SU-DHL-6 (cell line): ENCODE data around the gene C12orf50.

ENCODE experiments used
- H2AFZ ChIP-seq: fragments of 200-600 bp; sonication (generic); 2 replicates; pipeline ENCODE4 v1.6.1; 2014; ENCODE audit warnings: low read depth, mild to moderate bottlenecking, moderate library complexity, mixed read lengths, antibody characterized with exemption, low read length; ENCODE audit not compliant: severe bottlenecking
- H3F3A ChIP-seq: fragments of 200-600 bp; shearing (Covaris generic); 2 replicates; pipeline ENCODE4 v1.6.0; 2016; ENCODE audit warnings: antibody characterized with exemption, mild to moderate bottlenecking; ENCODE audit not compliant: insufficient read depth
- H3K27ac ChIP-seq: fragments of 200-600 bp; sonication (generic); 2 replicates; pipeline ENCODE4 v1.5.1; 2016; ENCODE audit warnings: low read depth, mild to moderate bottlenecking, low read length, moderate library complexity, mixed read lengths
- H3K27me3 ChIP-seq: fragments of 200-600 bp; sonication (generic), shearing (Covaris generic); 2 replicates; pipeline ENCODE4 v1.6.0; 2014; ENCODE audit warnings: mild to moderate bottlenecking, low read length
- H3K36me3 ChIP-seq: fragments of 200-600 bp; sonication (generic); 2 replicates; pipeline ENCODE4 v1.6.1; 2014; ENCODE audit warnings: mild to moderate bottlenecking, low read length, mixed read lengths
- H3K4me2 ChIP-seq: fragments of 300-600, 200-600 bp; shearing (Covaris generic), sonication (generic); 2 replicates; pipeline ENCODE4 v1.6.0; 2014; ENCODE audit warnings: low read length, low read depth, mild to moderate bottlenecking; ENCODE audit not compliant: poor library complexity, severe bottlenecking
- H3K4me3 ChIP-seq: fragments of 200-600 bp; sonication (generic); 2 replicates; pipeline ENCODE4 v1.5.1; 2014; ENCODE audit warnings: antibody characterized with exemption, low read length, mild to moderate bottlenecking, mixed read lengths; ENCODE audit not compliant: insufficient read depth, poor library complexity, severe bottlenecking
- H3K79me2 ChIP-seq: fragments of 200-600 bp; sonication (generic); 2 replicates; pipeline ENCODE4 v1.6.1; 2014; ENCODE audit warnings: mild to moderate bottlenecking, low read length, moderate library complexity; ENCODE audit not compliant: insufficient read depth
- H3K9ac ChIP-seq: fragments of 200-600 bp; sonication (generic); 2 replicates; pipeline ENCODE4 v1.7.0; 2014; ENCODE audit warnings: mild to moderate bottlenecking, low read length
- H3K9me2 ChIP-seq: fragments of 200-600 bp; sonication (generic); replicated peaks from 2 replicates; pipeline ENCODE4 v1.6.1; 2014; ENCODE audit warnings: low read length; ENCODE audit not compliant: insufficient read depth
- H3K9me3 ChIP-seq: fragments of 200-600 bp; sonication (generic); 2 replicates; pipeline ENCODE4 v1.6.1; 2014; ENCODE audit warnings: low read length, mixed read lengths; ENCODE audit not compliant: insufficient read depth
- H4K20me1 ChIP-seq: fragments of 200-600 bp; sonication (generic); 2 replicates; pipeline ENCODE4 v1.6.1; 2014; ENCODE audit warnings: low read depth, mild to moderate bottlenecking, antibody characterized with exemption, low read length, moderate library complexity, mixed read lengths
- CTCF ChIP-seq: fragments of 200-600 bp; sonication (generic); IDR thresholded peaks from one replicate; pipeline ENCODE4 v1.5.1; 2017; ENCODE audit warnings: antibody characterized with exemption, mild to moderate bottlenecking, low read length, moderate library complexity; ENCODE audit not compliant: insufficient read depth, poor library complexity, severe bottlenecking
- EZH2phosphoT487 ChIP-seq: fragments of 200-600 bp; sonication (generic), shearing (Covaris generic); conservative IDR thresholded peaks from 2 replicates; pipeline ENCODE4 v1.6.1; 2018; ENCODE audit warnings: mild to moderate bottlenecking, antibody characterized with exemption, low read length, moderate library complexity, mixed read lengths

C12orf50 gene

GRCh38 chr12:87985069-87985675, 44.0 kb downstream of the C12orf50 start:
- H3K4me3 ChIP-seq: no peak overlapping the region
- H4K20me1 ChIP-seq: no peaks in the 10 kb centered on the region
- H3K9me3 ChIP-seq: no peaks in the 10 kb centered on the region
- H3F3A ChIP-seq: no peaks in the 10 kb centered on the region
- TF ChIP-seq CTCF: no peak
- TF ChIP-seq EZH2phosphoT487: no peak
- no peak overlapping the region for H3K9ac ChIP-seq
- H3K27ac ChIP-seq: no peak overlapping the region
- H3K27me3 ChIP-seq: no peaks in the 10 kb centered on the region
- no peak overlapping the region for H2AFZ ChIP-seq
- H3K9me2 ChIP-seq: no peaks in the 10 kb centered on the region; the same call in 1 of the 2 replicates
- H3K36me3 ChIP-seq: no peaks in the 10 kb centered on the region
- no peak overlapping the region for H3K4me2 ChIP-seq
- H3K79me2 ChIP-seq: no peaks in the 10 kb centered on the region

- no peak for TF ChIP-seq EZH2phosphoT487
- no peak for TF ChIP-seq CTCF
- no peaks in the 10 kb centered on the region for H3K27me3 ChIP-seq
- no peaks in the 10 kb centered on the region for H3K36me3 ChIP-seq
- no peak overlapping the region for H2AFZ ChIP-seq
- H3K9ac ChIP-seq: no peak overlapping the region
- no peaks in the 10 kb centered on the region for H3K9me3 ChIP-seq
- no peak overlapping the region for H3K4me3 ChIP-seq
- no peaks in the 10 kb centered on the region for H3F3A ChIP-seq
- no peak overlapping the region for H3K27ac ChIP-seq
- H3K4me2 ChIP-seq: no peak overlapping the region
- no peaks in the 10 kb centered on the region for H4K20me1 ChIP-seq
- H3K9me2 ChIP-seq: no peaks in the 10 kb centered on the region
- H3K79me2 ChIP-seq: no peaks in the 10 kb centered on the region
Observed at GRCh38 chr12:87982208-87982607, 47.0 kb downstream of the C12orf50 start.

GRCh38 chr12:87981495-87981894, 47.7 kb downstream of the C12orf50 start:
- no peaks in the 10 kb centered on the region for H3F3A ChIP-seq
- H3K9me3 ChIP-seq: no peaks in the 10 kb centered on the region
- no peaks in the 10 kb centered on the region for H4K20me1 ChIP-seq
- no peaks in the 10 kb centered on the region for H3K36me3 ChIP-seq
- no peaks in the 10 kb centered on the region for H3K79me2 ChIP-seq
- no peak overlapping the region for H3K4me3 ChIP-seq
- H3K9me2 ChIP-seq: no peaks in the 10 kb centered on the region
- no peak overlapping the region for H3K4me2 ChIP-seq
- H2AFZ ChIP-seq: no peak overlapping the region
- no peaks in the 10 kb centered on the region for H3K27me3 ChIP-seq
- no peak overlapping the region for H3K27ac ChIP-seq
- no peak overlapping the region for H3K9ac ChIP-seq
- TF ChIP-seq EZH2phosphoT487 (no peak), CTCF (no peak)
